Lower leg skin (tissue), 3 donors: ENCODE results near the gene PRKCH.

ENCODE experiments used
- POLR2A ChIP-seq, 2 donors: fragments of 450-650 bp; IDR thresholded peaks; one replicate each; pipeline ENCODE4 v1.6.1; 2016 to 2017; ENCODE audit warnings: antibody characterized with exemption in 2 of 2, mild to moderate bottlenecking in 1 of 2, moderate library complexity in 1 of 2
- TF ChIP-seq, protein P1 (sequence below), 3 donors: fragments of 450-650 bp; IDR thresholded peaks; one replicate each; pipeline ENCODE4 v1.5.1; 2016; ENCODE audit warnings: antibody characterized with exemption in 3 of 3, mild to moderate bottlenecking in 3 of 3, moderate library complexity in 2 of 3

- TF ChIP-seq, protein P1, sequence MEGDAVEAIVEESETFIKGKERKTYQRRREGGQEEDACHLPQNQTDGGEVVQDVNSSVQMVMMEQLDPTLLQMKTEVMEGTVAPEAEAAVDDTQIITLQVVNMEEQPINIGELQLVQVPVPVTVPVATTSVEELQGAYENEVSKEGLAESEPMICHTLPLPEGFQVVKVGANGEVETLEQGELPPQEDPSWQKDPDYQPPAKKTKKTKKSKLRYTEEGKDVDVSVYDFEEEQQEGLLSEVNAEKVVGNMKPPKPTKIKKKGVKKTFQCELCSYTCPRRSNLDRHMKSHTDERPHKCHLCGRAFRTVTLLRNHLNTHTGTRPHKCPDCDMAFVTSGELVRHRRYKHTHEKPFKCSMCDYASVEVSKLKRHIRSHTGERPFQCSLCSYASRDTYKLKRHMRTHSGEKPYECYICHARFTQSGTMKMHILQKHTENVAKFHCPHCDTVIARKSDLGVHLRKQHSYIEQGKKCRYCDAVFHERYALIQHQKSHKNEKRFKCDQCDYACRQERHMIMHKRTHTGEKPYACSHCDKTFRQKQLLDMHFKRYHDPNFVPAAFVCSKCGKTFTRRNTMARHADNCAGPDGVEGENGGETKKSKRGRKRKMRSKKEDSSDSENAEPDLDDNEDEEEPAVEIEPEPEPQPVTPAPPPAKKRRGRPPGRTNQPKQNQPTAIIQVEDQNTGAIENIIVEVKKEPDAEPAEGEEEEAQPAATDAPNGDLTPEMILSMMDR (IDR thresholded peaks at IDR 0.05) = no peak
- no peak for TF ChIP-seq POLR2A (IDR thresholded peaks at IDR 0.05)
These were observed 48.1 kb downstream of the PRKCH start for GRCh38 chr14:61369454-61369810.
